ENCODE results near the gene NDFIP1. TPM values are rescaled to one million over a fixed set of nuclear protein-coding genes. Genes with fewer than 3 reads are reported as not detected.

NDFIP1 gene
- total RNA-seq, 1 experiment from 2014 or later = 33.5 TPM

DNA sequence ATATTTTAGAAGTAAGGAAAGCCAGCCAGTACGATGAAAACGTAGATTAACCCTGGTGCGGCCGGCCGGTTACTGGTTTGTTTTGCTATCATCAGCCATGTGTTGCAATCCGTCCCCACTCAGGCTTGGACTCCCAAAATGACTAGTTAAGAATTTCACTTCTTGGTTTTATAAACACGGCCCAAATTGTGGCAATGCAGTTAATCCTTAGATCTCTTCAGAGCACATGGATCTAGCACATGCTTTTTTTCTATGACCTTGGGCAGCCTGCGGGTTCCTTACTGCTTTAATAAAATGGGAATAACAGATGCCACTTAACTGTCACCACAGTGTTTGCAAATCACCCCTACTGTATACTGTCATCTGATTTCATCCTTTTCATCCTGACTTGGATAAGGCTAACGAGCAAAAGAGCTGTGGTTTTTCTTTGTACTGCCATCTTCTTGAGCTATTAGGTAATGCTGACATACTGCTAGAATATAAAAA is 1.5 kb downstream of the NDFIP1 start:
- POLR2A ChIA-PET (ENCODE audit: unreplicated experiment) = interaction anchor here (0.6 kb wide), 1 partner anchor 114 kb away, joined by 3 read pairs; no protein-coding TSS in a partner anchor
- TF ChIP-seq, protein P1, sequence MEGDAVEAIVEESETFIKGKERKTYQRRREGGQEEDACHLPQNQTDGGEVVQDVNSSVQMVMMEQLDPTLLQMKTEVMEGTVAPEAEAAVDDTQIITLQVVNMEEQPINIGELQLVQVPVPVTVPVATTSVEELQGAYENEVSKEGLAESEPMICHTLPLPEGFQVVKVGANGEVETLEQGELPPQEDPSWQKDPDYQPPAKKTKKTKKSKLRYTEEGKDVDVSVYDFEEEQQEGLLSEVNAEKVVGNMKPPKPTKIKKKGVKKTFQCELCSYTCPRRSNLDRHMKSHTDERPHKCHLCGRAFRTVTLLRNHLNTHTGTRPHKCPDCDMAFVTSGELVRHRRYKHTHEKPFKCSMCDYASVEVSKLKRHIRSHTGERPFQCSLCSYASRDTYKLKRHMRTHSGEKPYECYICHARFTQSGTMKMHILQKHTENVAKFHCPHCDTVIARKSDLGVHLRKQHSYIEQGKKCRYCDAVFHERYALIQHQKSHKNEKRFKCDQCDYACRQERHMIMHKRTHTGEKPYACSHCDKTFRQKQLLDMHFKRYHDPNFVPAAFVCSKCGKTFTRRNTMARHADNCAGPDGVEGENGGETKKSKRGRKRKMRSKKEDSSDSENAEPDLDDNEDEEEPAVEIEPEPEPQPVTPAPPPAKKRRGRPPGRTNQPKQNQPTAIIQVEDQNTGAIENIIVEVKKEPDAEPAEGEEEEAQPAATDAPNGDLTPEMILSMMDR (conservative IDR thresholded peaks at IDR 0.05; ENCODE audit: low read depth, low read length) = peak; percentile 26; the same call in 1 of the 2 replicates
- TF ChIP-seq EZH2 (IDR thresholded peaks at IDR 0.05; ENCODE audit: low read length, unreplicated experiment) (no peak), EZH2phosphoT487 (IDR thresholded peaks at IDR 0.05; ENCODE audit: borderline replicate concordance, low read length) (no peak)
- H2AFZ ChIP-seq (ENCODE audit: low read length) = no peak overlapping the region
- H3K9me3 ChIP-seq (ENCODE audit: low read length) = no peaks in the 10 kb centered on the region
- intact Hi-C loops (cut with micrococcal nuclease) = loop anchor here (1.0 to 2.0 kb wide), 2 partner anchors 10 to 95 kb away; no protein-coding TSS in a partner anchor
- H3K4me2 ChIP-seq (ENCODE audit: low read length) = peak overlapping the region; percentile 91
- no TSS peak for BruUV-seq (replicated peaks)
- no peaks in the 10 kb centered on the region for H3K9me2 ChIP-seq (replicated peaks; ENCODE audit: low read length)
- H3K27me3 ChIP-seq (ENCODE audit: low read length) = no peaks in the 10 kb centered on the region
- peaks cover 64% of the 10 kb centered on the region for H3K79me2 ChIP-seq (ENCODE audit: low read length)
- ATAC-seq (peak; percentile 22; the same call in 1 of the 2 replicates), DNase-seq (peak; percentile 29)
- 0 out of 2 replicates have a peak overlapping the region, but pooled peaks have one; percentile 35 for H3K27ac ChIP-seq (ENCODE audit: low read length)
- H3K36me3 ChIP-seq (ENCODE audit: low read depth, low read length) = no peaks in the 10 kb centered on the region; the same call in 1 of the 2 replicates
- H4K20me1 ChIP-seq (ENCODE audit: low read length) = no peaks in the 10 kb centered on the region
- H3F3A ChIP-seq (ENCODE audit: low read length, unreplicated experiment) = no peaks in the 10 kb centered on the region
- H3K4me1 ChIP-seq (ENCODE audit: insufficient read depth, low read length) = peaks cover 19% of the 10 kb centered on the region
- H3K4me3 ChIP-seq (ENCODE audit: low read length) = peak overlapping the region; percentile 96
- peak overlapping the region; percentile 92 for H3K9ac ChIP-seq (ENCODE audit: low read length)
- CTCF ChIA-PET = interaction anchor here (0.7 to 0.9 kb wide), 2 partner anchors 33 to 95 kb away, joined by 3 read pairs; no protein-coding TSS in a partner anchor

DNA sequence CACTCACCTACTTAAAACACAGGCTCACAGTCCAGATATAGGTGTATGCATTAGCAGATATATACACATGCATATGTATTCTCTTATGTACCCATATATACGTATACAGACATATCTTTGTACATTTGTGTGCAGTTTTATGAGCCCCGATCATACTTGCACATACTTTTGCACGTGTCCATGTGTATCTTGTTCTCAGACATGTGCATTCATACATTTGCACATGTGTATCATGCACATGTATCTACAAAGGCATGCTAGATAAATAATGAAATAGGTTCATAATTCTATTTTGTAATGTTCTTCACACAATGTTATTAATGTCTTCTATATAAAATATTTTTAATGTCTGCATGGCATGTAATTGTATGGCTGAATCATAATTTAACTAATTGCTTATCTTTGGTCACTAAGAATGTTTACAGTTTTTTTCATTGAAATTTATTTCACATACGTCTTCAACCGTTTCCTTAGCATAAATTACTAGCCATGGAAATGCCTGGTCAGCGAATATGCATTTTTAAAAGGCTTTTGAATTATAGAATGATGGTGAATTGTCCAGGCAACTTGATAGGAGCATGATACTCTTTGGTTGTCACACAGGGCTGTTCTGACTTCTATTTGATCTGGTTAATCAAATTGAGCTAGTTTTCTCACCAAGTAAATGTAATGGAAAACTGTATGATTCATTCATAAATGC is 2.6 kb downstream of the NDFIP1 start:
- no TSS peak for BruUV-seq (replicated peaks)
- H3K4me2 ChIP-seq (ENCODE audit: low read length) = peak overlapping the region; percentile 91
- no peaks in the 10 kb centered on the region for H3K9me3 ChIP-seq (ENCODE audit: low read length)
- H3K9ac ChIP-seq (ENCODE audit: low read length) = no peak overlapping the region
- peak overlapping the region; percentile 96 for H3K4me3 ChIP-seq (ENCODE audit: low read length)
- H2AFZ ChIP-seq (ENCODE audit: low read length) = no peak overlapping the region
- no peak for TF ChIP-seq EZH2 (IDR thresholded peaks at IDR 0.05; ENCODE audit: low read length, unreplicated experiment)
- POLR2A ChIA-PET (ENCODE audit: unreplicated experiment) = no interaction called here
- no peaks in the 10 kb centered on the region for H3K27me3 ChIP-seq (ENCODE audit: low read length)
- H3K9me2 ChIP-seq (replicated peaks; ENCODE audit: low read length) = no peaks in the 10 kb centered on the region
- H4K20me1 ChIP-seq (ENCODE audit: low read length) = peaks cover 5% of the 10 kb centered on the region; the same call in 1 of the 2 replicates
- H3K27ac ChIP-seq (ENCODE audit: low read length) = no peak overlapping the region
- H3K79me2 ChIP-seq (ENCODE audit: low read length) = peaks cover 74% of the 10 kb centered on the region
- intact Hi-C loops (cut with micrococcal nuclease) = loop anchor here (1.0 to 2.0 kb wide), 2 partner anchors 9 to 96 kb away; no protein-coding TSS in a partner anchor
- H3F3A ChIP-seq (ENCODE audit: low read length, unreplicated experiment) = no peaks in the 10 kb centered on the region
- peaks cover 20% of the 10 kb centered on the region for H3K4me1 ChIP-seq (ENCODE audit: insufficient read depth, low read length)
- DNase-seq (peak; percentile 10), ATAC-seq (no peak)
- CTCF ChIA-PET = interaction anchor here (0.6 kb wide), 1 partner anchor 84 kb away, joined by 3 read pairs; no protein-coding TSS in a partner anchor
- no peaks in the 10 kb centered on the region; the same call in 1 of the 2 replicates for H3K36me3 ChIP-seq (ENCODE audit: low read depth, low read length)

DNA sequence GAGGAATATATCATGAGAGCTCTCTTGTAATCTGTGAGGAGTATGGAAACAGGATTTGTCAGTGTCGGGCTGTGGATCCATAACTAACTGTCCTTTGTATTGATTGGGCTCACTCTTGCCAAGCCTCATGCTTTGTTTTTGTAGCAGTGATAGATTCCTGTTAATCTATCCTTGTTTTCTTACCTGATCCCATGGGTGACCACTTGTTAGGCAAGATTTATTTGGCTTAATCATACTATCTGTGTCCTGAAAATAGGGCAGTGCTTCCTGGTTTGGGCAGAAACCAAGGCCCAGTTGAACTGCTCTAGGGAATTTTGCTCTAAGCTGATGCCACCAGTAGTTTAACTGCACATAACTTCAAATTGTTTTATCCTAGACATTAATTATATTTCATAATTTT is 6.1 kb downstream of the NDFIP1 start:
- no TSS peak for BruUV-seq (replicated peaks)
- Histone ChIP-seq H3F3A (ENCODE audit: low read length, unreplicated experiment) (no peaks in the 10 kb centered on the region), H3K4me2 (ENCODE audit: low read length) (no peak overlapping the region), H3K9me2 (replicated peaks; ENCODE audit: low read length) (no peaks in the 10 kb centered on the region), H3K27ac (ENCODE audit: low read length) (no peak overlapping the region), H3K27me3 (ENCODE audit: low read length) (no peaks in the 10 kb centered on the region), H3K79me2 (ENCODE audit: low read length) (peaks cover 99% of the 10 kb centered on the region), H2AFZ (ENCODE audit: low read length) (no peak overlapping the region), H3K9ac (ENCODE audit: low read length) (no peak overlapping the region), H3K9me3 (ENCODE audit: low read length) (no peaks in the 10 kb centered on the region), H3K4me1 (ENCODE audit: insufficient read depth, low read length) (peaks cover 20% of the 10 kb centered on the region), H3K4me3 (ENCODE audit: low read length) (no peak overlapping the region), H3K36me3 (ENCODE audit: low read depth, low read length) (peaks cover 4% of the 10 kb centered on the region), H4K20me1 (ENCODE audit: low read length) (peaks cover 5% of the 10 kb centered on the region; the same call in 1 of the 2 replicates)
- CTCF ChIA-PET = interaction anchor here (0.6 kb wide), 1 partner anchor 105 kb away, joined by 8 read pairs; no protein-coding TSS in a partner anchor
- POLR2A ChIA-PET (ENCODE audit: unreplicated experiment) = no interaction called here
- peak; percentile 23 for DNase-seq
- ATAC-seq = peak; percentile 16; the same call in 1 of the 2 replicates
- intact Hi-C loops (cut with micrococcal nuclease) = no loop called here
- TF ChIP-seq, protein P1 (conservative IDR thresholded peaks at IDR 0.05; ENCODE audit: low read depth, low read length) = no peak
- TF ChIP-seq EZH2 (IDR thresholded peaks at IDR 0.05; ENCODE audit: low read length, unreplicated experiment) (no peak), EZH2phosphoT487 (IDR thresholded peaks at IDR 0.05; ENCODE audit: borderline replicate concordance, low read length) (no peak)

Measured in PC-3 (cell line).